Activated T-helper 9 cell treated with anti-CD3 and anti-CD28 coated beads, Interleukin-2, amount 50 U/mL, for 16 hours (primary cell): Measurements from ENCODE around the gene ITFG1.
"Not testable (repeated sequence)": the region's sequence is repeated elsewhere in the genome, so short reads cannot be mapped to it uniquely, and the experiment has no call there.

Experiments used
- DNase-seq: peaks from one replicate; pipeline ENCODE4 v3.0.0-alpha.2; 2020; ENCODE audit warnings: low read depth

Gene ITFG1

DNA sequence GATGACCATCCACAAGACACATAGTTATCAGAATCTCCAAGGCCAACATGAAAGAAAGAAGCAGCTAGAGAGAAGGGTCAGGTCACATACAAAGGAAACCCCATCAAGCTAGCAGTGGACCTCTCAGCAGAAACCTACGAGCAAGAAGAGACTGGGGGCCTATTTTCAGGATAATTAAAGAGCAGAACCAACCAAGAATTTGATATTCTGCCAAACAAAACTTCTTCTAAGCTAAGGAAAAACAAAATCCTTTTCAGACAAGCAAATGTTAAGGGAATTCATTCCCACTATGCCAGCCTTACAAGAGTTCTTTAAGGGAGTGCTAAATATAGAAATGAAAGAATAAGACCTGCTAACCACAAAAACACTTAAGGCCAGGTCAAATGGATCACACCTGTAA, 47.8 kb downstream of the ITFG1 start:
- no peak for DNase-seq

DNA sequence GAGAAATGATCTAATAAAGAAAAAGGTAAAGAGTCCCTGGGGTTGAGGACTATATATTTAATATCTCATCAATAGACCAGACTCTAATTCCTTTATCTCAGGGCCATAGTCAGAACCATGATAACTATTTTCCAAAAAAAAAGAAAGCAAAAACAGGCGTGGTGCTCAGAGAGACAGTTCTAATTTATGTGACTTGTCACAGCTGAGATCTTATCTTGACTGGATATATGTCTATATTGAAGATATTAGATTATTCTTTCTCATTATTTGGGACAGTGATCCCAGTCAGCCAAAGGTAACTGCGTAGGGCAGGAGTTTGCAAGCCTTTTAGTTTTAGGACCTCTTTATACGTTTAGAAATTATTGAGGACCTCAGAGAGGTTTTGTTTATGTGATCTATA, 52.4 kb downstream of the ITFG1 start:
- no peak for DNase-seq

DNA sequence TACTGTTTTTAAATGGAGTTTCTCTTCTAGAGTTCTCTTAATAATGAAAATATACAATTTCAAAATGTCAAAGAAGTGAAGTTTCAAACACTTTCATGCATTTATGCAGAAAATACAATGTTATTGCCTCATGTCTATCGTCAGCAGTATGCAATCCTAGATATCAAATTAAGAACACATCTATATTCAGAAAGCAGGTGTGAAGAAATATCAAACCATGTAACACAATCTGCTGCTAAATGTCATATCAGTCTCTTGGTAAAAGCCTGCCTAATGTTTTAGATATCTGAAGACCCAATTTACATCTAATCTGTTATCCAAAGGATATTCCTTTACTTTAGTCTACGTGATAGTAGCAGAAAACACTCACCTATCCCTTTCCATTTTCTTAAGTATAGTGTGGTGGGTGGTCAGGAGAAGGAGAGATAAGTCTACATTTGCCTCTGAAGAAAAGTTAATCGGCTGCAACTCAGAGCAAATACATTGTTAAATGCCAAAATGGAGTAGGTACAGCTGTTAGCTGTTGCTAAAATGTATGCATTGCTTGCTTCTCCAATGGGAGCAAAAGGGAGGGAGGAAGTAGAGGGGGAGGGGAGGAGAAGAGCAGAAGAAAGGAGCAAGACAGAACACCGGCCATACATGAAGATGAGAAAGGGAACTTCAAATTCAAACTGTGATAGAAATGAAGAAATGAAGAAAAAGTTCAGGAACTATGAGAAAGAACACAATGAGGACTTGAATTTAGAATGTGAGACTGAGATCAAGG, 64.9 kb downstream of the ITFG1 start:
- no peak for DNase-seq

DNA sequence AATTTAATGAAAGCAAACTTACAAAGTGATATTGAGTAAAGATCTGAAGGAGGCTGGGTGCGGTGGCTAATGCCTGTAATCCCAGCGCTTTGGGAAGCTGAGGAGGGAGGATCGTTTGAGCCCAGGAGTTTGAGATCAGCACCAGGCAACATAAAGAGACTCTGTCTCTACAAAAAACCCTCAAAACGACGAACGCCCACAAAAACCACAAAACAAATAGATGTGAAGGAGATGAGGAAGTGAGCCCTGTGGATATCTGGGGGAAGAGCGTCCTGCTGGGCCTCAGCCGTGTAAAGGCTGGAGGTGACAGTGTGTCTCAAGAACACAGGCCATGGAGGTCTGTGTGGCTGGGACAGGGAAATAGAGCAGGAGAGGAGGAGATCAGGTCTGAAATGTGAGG, 68.8 kb downstream of the ITFG1 start:
- DNase-seq, result no peak

GRCh38 chr16:47388705-47389104, 72.2 kb downstream of the ITFG1 start:
- no peak for DNase-seq

- DNase-seq, result no peak
Measured at GRCh38 chr16:47387026-47387734, 73.7 kb downstream of the ITFG1 start.

DNA sequence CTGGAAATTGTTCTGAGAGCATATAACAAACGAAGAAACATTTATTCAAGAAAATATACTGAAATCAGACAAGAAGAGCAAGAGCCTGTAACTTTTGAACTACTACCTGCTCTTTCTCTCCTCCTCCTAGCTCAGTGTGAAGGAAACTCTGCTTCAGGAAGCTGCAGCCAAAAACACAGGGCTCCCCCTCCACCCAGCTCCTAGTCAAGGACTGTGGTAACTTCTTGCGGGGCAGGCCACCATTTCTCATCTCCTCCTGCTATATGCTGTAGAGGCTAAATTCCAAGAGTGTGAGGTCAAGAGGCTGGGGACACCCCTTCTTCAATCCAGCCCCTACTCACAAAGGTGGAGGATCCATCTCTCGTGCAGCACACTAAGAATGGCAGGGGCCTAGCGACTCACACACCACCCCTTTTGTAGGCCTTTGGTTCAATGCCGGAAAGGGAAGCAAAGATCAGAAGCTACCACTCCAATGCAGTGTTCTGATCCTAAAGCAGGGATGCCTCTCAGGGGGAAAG, 74.6 kb downstream of the ITFG1 start:
- DNase-seq, result no peak

DNA sequence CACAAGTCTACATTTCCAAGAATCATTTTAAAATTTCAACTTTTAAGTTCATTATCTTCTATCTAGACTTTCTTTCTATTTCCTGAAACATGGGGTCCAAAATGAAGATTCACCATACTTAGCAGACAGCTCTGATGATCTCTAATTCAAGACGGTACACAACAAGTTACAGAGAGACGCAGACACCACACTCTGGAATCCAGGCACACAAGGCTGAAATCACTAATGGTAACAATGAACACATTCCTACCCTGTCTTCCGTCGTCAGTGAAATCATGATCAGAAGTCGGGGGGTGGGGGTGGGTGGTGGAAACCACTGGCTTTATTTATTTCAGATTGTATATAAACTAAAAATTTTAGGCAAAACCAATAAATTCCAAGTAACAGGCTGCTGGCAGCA, 78.5 kb downstream of the ITFG1 start:
- DNase-seq, result no peak

DNA sequence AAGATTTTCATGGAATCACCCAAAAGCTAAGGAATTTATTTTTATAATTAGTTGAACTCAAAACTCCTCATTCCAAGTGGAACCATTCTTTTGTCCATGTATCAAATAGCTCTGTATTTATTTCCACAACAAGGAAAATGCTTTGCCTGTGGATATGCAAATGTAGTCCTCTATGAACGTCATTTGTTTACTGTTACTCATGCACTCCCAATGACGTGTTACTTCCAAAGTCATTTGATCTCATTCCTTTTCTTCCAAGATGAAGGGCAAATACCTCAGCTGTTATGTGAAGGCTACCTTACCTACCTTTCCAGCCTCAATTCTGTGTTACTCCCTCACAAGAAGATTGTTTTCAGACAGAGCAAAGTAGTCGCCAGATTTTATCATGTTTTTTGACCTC, 83.7 kb downstream of the ITFG1 start:
- no peak for DNase-seq

- no peak for DNase-seq
Measured at GRCh38 chr16:47375423-47375822, 85.4 kb downstream of the ITFG1 start.

DNA sequence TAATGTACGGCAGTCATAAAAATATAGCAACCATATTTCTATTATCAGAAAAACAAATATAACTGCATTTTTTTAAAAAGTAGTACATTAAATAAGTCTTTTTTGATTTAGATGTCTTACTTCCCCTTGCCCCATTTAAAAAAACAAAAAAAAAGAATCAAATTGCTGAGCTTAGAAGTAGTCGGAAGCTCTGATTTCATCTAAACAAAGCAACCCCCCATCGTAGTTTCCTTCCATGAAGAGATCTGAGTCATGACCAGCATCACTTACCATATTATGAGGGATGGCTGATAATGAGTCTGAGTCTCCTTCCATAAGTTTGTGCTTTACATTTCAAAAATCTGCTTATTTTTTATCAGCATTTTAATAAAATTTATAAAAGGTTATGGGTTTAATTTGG, 86.2 kb downstream of the ITFG1 start:
- no peak for DNase-seq

GRCh38 chr16:47371271-47372014, 89.4 kb downstream of the ITFG1 start:
- no peak for DNase-seq

DNA sequence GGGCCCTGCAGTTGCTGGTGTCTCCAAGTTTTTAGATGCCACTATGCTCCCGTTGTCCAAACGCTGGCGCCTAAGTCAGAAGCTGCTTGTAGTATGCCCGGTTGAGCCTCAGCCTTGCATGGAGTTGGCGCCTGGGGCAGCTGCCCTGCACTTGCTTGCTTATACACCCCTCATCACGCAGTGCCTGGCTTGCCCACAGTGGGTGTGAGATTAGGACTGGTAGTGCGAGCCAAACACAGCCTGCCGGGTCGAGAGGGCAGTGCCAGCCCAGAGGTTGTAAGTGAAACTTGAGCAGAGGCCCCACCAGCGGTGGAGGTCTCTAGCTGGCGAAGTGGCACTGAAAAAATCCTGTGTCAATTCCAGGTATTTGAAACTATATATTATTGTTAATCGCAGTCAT, 90.3 kb downstream of the ITFG1 start:
- DNase-seq, result no peak

DNA sequence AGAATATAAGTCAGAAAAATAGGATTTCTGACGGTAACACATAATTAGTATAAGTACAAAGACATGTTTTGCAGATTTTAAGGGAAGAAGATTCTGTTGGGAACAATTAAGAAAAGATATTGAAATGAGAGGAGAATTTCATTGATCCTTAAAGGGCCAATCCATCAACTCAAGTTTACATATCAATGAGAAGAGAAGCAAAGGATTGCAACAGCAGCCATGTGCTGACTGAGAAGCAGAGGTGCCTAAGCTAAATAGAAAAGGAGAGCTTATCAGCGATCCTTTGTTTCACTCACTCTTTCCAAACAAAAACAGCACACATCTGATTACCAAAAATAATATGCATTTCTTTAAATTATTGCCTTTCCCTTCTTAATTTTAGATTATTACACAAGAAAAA, 94.6 kb downstream of the ITFG1 start:
- no peak for DNase-seq

DNA sequence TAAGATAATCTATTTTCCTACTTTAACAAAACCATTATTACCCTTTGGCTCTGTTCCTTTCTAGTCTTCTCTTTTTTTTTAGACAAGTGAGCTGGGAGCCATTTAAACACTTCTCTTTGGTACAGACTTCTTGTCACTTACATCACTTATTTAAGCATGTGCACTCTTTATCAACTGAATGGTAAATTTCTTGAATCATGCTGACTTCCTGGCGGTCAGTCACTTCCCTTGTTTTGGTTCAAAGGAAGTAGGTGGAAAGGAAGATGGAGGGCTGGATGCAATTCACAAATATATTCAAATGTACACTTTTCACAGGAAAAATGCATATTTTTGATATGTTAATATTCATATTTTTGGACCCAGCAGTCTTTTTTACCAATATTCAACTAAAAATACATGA, 97.1 kb downstream of the ITFG1 start:
- DNase-seq, result no peak

DNA sequence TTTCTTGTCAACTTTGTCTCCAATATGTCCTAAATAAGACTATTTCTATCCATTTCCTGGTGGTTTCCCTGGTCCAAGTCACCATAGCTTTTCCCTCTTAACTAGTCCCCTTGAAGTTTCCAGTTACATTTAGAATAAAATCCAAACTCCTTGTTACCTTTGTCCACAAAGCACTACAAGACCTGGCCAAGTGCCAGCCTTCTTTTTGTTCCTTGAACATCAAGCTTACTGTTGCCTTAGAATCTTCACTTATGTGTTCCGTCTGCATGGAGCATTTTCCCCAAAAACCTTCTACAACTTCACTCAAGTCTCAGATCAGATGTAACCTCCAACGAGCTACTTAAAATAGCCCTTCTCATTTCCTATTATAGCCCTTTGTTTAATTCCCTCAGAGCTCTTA, 101.4 kb downstream of the ITFG1 start:
- DNase-seq, result no peak

GRCh38 chr16:47358816-47359215, 102.0 kb downstream of the ITFG1 start:
- no peak for DNase-seq

GRCh38 chr16:47349029-47349428, 111.8 kb downstream of the ITFG1 start:
- DNase-seq, result not testable (repeated sequence)

GRCh38 chr16:47347021-47347696, 113.7 kb downstream of the ITFG1 start:
- DNase-seq, result not testable (repeated sequence)

DNA sequence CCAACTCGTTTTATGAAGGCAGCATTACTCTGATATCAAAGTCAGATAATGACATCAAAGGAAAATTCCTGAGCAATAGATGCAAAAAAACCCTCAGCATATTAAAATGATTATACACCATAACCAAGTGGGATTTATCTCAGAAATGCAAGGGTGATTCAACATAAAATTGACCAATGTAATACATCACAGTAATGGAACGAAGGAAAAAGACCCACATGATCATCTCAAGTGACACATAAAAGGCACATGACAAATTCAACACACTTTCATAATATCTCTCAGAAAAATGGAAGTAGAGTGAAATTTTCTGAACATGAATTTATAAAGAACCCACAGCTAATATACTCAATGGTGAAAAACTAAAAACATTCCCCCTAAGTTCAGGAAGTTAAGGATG, 118.8 kb downstream of the ITFG1 start:
- no peak for DNase-seq

GRCh38 chr16:47330562-47330961, 130.3 kb downstream of the ITFG1 start:
- not testable (repeated sequence) for DNase-seq

- not testable (repeated sequence) for DNase-seq
Measured at GRCh38 chr16:47324309-47324708, 136.6 kb downstream of the ITFG1 start.
